IPS-11a (cell line): ENCODE results near the gene EEA1.
"Not testable (repeated sequence)": the region's sequence is repeated elsewhere in the genome, so short reads cannot be mapped to it uniquely, and the experiment has no call there.

Experiments used
- H3K4me3 ChIP-seq: one replicate; pipeline ENCODE4 v1.5.1; 2013; ENCODE audit warnings: low read depth, low read length, control low read depth

Gene EEA1

GRCh38 chr12:92928962-92929915, at the start of gene EEA1:
Gene EEA1 (minus strand): TSS chr12:92929295. CDS start chr12:92929066, 229 bp downstream.
- peak within 1 kb of the TSS; percentile 71 for H3K4me3 ChIP-seq

GRCh38 chr12:92978607-92979006, 49.5 kb upstream of the EEA1 start:
- H3K4me3 ChIP-seq: no peak overlapping the region

GRCh38 chr12:92977326-92977725, 48.2 kb upstream of the EEA1 start:
- no peak overlapping the region for H3K4me3 ChIP-seq

GRCh38 chr12:92974759-92975158, 45.7 kb upstream of the EEA1 start:
- no peak overlapping the region for H3K4me3 ChIP-seq

GRCh38 chr12:92973614-92974013, 44.5 kb upstream of the EEA1 start:
- H3K4me3 ChIP-seq: no peak overlapping the region

- H3K4me3 ChIP-seq: no peak overlapping the region
These were observed 42.9 kb upstream of the EEA1 start for GRCh38 chr12:92971859-92972524.

GRCh38 chr12:92968176-92968813, 39.2 kb upstream of the EEA1 start:
- H3K4me3 ChIP-seq: no peak overlapping the region

- not testable (repeated sequence) for H3K4me3 ChIP-seq
These were observed 35.3 kb upstream of the EEA1 start for GRCh38 chr12:92964378-92964777.

GRCh38 chr12:92961949-92962348, 32.9 kb upstream of the EEA1 start:
- H3K4me3 ChIP-seq: no peak overlapping the region

- H3K4me3 ChIP-seq: no peak overlapping the region
These were observed 27.0 kb upstream of the EEA1 start for GRCh38 chr12:92955997-92956663.

GRCh38 chr12:92953747-92954146, 24.7 kb upstream of the EEA1 start:
- no peak overlapping the region for H3K4me3 ChIP-seq

GRCh38 chr12:92952394-92952793, 23.3 kb upstream of the EEA1 start:
- no peak overlapping the region for H3K4me3 ChIP-seq

GRCh38 chr12:92951006-92951405, 21.9 kb upstream of the EEA1 start:
- H3K4me3 ChIP-seq: no peak overlapping the region

GRCh38 chr12:92950011-92950410, 20.9 kb upstream of the EEA1 start:
- no peak overlapping the region for H3K4me3 ChIP-seq

- no peak overlapping the region for H3K4me3 ChIP-seq
These were observed 20.4 kb upstream of the EEA1 start for GRCh38 chr12:92949466-92949865.

- no peak overlapping the region for H3K4me3 ChIP-seq
These were observed 18.6 kb upstream of the EEA1 start for GRCh38 chr12:92947589-92948215.

GRCh38 chr12:92945659-92946220, 16.6 kb upstream of the EEA1 start:
- no peak overlapping the region for H3K4me3 ChIP-seq

GRCh38 chr12:92943482-92944250, 14.6 kb upstream of the EEA1 start:
- no peak overlapping the region for H3K4me3 ChIP-seq

- no peak overlapping the region for H3K4me3 ChIP-seq
These were observed 13.8 kb upstream of the EEA1 start for GRCh38 chr12:92942905-92943304.

- H3K4me3 ChIP-seq: no peak overlapping the region
These were observed 10.0 kb upstream of the EEA1 start for GRCh38 chr12:92939116-92939515.
